Endodermal cell (in vitro differentiated cells): Measurements from ENCODE around the gene RRM2. TPM values are rescaled to one million over a fixed set of nuclear protein-coding genes. Genes with fewer than 3 reads are reported as not detected.

Source experiments
- DNase-seq: peaks from one replicate; pipeline ENCODE4 v3.0.0-alpha.2; 2017
- H3K27ac ChIP-seq: 2 replicates; pipeline ENCODE4 v1.5.1; 2013; ENCODE audit warnings: mild to moderate bottlenecking, low read depth, low read length, moderate library complexity
- H3K27me3 ChIP-seq: 2 replicates; pipeline ENCODE4 v1.6.1; 2013; ENCODE audit warnings: mild to moderate bottlenecking, low read length, moderate library complexity; ENCODE audit not compliant: insufficient read depth, control insufficient read depth, poor library complexity, severe bottlenecking
- H3K36me3 ChIP-seq: 2 replicates; pipeline ENCODE4 v1.7.0; 2013; ENCODE audit warnings: mild to moderate bottlenecking, low read length, moderate library complexity; ENCODE audit not compliant: control insufficient read depth, insufficient read depth
- H3K4me1 ChIP-seq: one replicate; pipeline ENCODE4 v1.7.0; 2013; ENCODE audit warnings: low read length; ENCODE audit not compliant: control insufficient read depth, insufficient read depth
- H3K4me3 ChIP-seq: 2 replicates; pipeline ENCODE4 v1.5.1; 2013; ENCODE audit warnings: mild to moderate bottlenecking, low read length, moderate library complexity
- H3K9ac ChIP-seq: 2 replicates; pipeline ENCODE4 v1.6.1; 2013; ENCODE audit warnings: mild to moderate bottlenecking, low read length, moderate library complexity; ENCODE audit not compliant: poor library complexity, severe bottlenecking; ENCODE audit errors: extremely low read depth
- H3K9me3 ChIP-seq: 2 replicates; pipeline ENCODE4 v1.6.1; 2013; ENCODE audit warnings: mild to moderate bottlenecking, low read length, moderate library complexity; ENCODE audit not compliant: control insufficient read depth
- H3K27ac Mint-ChIP-seq: 2 replicates; pipeline ENCODE4 v1.8.0; 2020; ENCODE audit warnings: mixed read lengths
- H3K27me3 Mint-ChIP-seq: 2 replicates; pipeline ENCODE4 v1.8.0; 2021; ENCODE audit warnings: mild to moderate bottlenecking, mixed read lengths; ENCODE audit not compliant: insufficient read depth
- H3K36me3 Mint-ChIP-seq: 2 replicates; pipeline ENCODE4 v1.8.0; 2020; ENCODE audit warnings: low read depth, mixed read lengths
- H3K4me1 Mint-ChIP-seq: 2 replicates; pipeline ENCODE4 v1.8.0; 2020; ENCODE audit warnings: mixed read lengths
- H3K4me3 Mint-ChIP-seq: 2 replicates; pipeline ENCODE4 v1.8.0; 2020; ENCODE audit warnings: mild to moderate bottlenecking, moderate library complexity, mixed read lengths
- H3K9me3 Mint-ChIP-seq: 2 replicates; pipeline ENCODE4 v1.8.0; 2020; ENCODE audit warnings: mild to moderate bottlenecking, mixed read lengths
- WGBS, 2 experiments: methylation state at CpG; one replicate each; pipeline versions ENCODE4 v1.1.5 to v1.1.7; 2013; ENCODE audit warnings: missing lambda C conversion rate in 2 of 2, mixed read lengths in 1 of 2; ENCODE audit not compliant: insufficient coverage in 1 of 2, insufficient read length in 1 of 2; 5-methylcytosine and 5-hydroxymethylcytosine counted together
- total RNA-seq, 2 donors: library from RNA; stranded (reverse); fragmentation: NEBNext Ultra II Directional in 1 of 2; extraction: Animal tissue kit (Norgen Biotek cat#: 25700) in 1 of 2; gene quantifications; 2 replicates in 1 of 2; 3 replicates in 1 of 2; pipeline ENCODE4 v1.2.1, GENCODE V29; 2021
- TF ChIP-seq, protein P1 (sequence below): fragments of 200-600 bp; sonication (generic); conservative IDR thresholded peaks from 2 replicates; pipeline ENCODE4 v1.5.0; 2021; ENCODE audit warnings: antibody characterized with exemption, mild to moderate bottlenecking

The RRM2 gene
- total RNA-seq, 2 donors from 2014 or later = 142 to 157 TPM

DNA sequence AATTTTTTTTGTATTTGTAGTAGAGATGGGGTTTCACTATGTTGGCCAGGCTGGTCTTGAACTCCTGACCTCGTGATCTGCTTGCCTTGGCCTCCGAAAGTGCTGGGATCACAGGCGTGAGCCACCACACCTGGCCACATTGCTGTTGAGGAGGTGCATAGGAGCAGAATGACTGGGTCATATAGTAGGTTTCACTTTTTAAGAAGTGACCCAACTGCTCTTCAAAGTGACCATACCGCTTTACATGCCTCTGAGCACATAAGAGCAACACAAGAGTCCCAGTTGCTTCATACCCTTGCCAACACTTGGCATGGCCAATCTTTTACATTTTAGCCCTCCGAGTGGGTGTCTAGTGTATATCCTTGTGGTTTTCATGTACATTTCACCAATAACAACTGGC, 28.9 kb downstream of the RRM2 start:
- Mint-ChIP-seq H3K27me3 (no peaks in the 10 kb centered on the region), H3K4me3 (no peak overlapping the region), H3K9me3 (no peaks in the 10 kb centered on the region), H3K27ac (no peak overlapping the region), H3K4me1 (no peaks in the 10 kb centered on the region), H3K36me3 (peaks cover 23% of the 10 kb centered on the region)
- Histone ChIP-seq H3K4me1 (no peaks in the 10 kb centered on the region), H3K27me3 (no peaks in the 10 kb centered on the region), H3K27ac (no peak overlapping the region), H3K36me3 (no peaks in the 10 kb centered on the region), H3K9me3 (no peaks in the 10 kb centered on the region), H3K9ac (no peak overlapping the region), H3K4me3 (no peak overlapping the region)
- DNase-seq = no peak
- 94 to 97% methylated on average over 4 to 5 of the region's 5 CpGs for WGBS, 2 experiments
- TF ChIP-seq, protein P1, sequence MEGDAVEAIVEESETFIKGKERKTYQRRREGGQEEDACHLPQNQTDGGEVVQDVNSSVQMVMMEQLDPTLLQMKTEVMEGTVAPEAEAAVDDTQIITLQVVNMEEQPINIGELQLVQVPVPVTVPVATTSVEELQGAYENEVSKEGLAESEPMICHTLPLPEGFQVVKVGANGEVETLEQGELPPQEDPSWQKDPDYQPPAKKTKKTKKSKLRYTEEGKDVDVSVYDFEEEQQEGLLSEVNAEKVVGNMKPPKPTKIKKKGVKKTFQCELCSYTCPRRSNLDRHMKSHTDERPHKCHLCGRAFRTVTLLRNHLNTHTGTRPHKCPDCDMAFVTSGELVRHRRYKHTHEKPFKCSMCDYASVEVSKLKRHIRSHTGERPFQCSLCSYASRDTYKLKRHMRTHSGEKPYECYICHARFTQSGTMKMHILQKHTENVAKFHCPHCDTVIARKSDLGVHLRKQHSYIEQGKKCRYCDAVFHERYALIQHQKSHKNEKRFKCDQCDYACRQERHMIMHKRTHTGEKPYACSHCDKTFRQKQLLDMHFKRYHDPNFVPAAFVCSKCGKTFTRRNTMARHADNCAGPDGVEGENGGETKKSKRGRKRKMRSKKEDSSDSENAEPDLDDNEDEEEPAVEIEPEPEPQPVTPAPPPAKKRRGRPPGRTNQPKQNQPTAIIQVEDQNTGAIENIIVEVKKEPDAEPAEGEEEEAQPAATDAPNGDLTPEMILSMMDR = no peak

DNA sequence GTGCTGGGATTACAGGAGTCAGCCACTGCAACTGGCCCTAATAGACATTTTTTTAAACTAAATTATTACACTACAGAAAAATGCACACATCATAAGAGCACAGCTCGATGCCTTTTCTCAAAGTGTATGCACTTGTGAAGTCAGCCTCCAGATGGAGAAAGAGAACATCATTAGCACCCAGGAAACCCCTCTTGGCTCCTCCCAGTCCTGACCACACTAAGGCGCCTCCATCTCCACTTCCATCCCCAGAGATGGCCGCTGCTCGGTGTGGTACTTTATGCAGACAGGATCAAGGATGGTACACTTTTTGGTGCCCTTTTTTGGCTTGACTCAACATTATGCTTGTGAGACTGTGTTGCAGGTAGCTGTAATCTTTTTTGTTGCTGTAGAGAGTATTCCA, 34.8 kb downstream of the RRM2 start:
- Histone ChIP-seq H3K9me3 (no peaks in the 10 kb centered on the region), H3K27ac (no peak overlapping the region), H3K27me3 (no peaks in the 10 kb centered on the region), H3K9ac (no peak overlapping the region), H3K4me1 (no peaks in the 10 kb centered on the region), H3K36me3 (no peaks in the 10 kb centered on the region), H3K4me3 (no peak overlapping the region)
- Mint-ChIP-seq H3K36me3 (peaks cover 9% of the 10 kb centered on the region), H3K27ac (no peak overlapping the region), H3K9me3 (no peaks in the 10 kb centered on the region), H3K4me3 (no peak overlapping the region), H3K27me3 (no peaks in the 10 kb centered on the region), H3K4me1 (no peaks in the 10 kb centered on the region)
- WGBS, 2 experiments = 96 to 100% methylated on average over 1 to 4 of the region's 4 CpGs
- DNase-seq = peak; percentile 36
- TF ChIP-seq, protein P1 = peak; percentile 28

DNA sequence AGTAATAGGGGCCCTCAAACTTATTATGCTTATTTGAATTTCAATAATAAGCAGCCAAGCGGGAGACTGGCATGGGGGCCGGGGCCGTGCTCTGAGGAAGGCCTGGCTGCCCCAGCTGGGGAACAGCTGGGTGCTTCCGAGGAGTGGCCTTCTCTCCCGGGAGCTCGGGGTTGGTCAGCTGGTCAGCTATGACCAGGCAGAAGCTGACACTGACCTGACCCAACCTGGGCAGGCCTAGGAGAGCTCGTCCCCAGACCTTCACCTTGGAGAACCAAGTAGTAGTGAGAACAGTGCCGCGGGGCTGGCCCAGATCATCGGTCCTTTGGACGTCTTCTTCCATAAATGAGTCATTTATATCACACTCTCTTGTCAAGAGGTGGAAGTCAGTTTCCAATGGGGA, 36.1 kb downstream of the RRM2 start:
- H3K4me1 ChIP-seq = no peaks in the 10 kb centered on the region
- peaks cover 4% of the 10 kb centered on the region for H3K36me3 Mint-ChIP-seq
- H3K9ac ChIP-seq = no peak overlapping the region
- H3K9me3 ChIP-seq = no peaks in the 10 kb centered on the region
- H3K4me3 ChIP-seq = no peak overlapping the region
- WGBS, 2 experiments = 87 to 92% methylated on average over 9 to 11 of the region's 11 CpGs
- TF ChIP-seq, protein P1 = no peak
- no peaks in the 10 kb centered on the region for H3K36me3 ChIP-seq
- H3K4me3 Mint-ChIP-seq = no peak overlapping the region
- H3K27ac Mint-ChIP-seq = peak overlapping the region; percentile 23
- H3K27me3 Mint-ChIP-seq = no peaks in the 10 kb centered on the region
- H3K9me3 Mint-ChIP-seq = no peaks in the 10 kb centered on the region
- DNase-seq = peak; percentile 27
- no peak overlapping the region for H3K27ac ChIP-seq
- H3K27me3 ChIP-seq = no peaks in the 10 kb centered on the region
- no peaks in the 10 kb centered on the region for H3K4me1 Mint-ChIP-seq
